Stimulated activated CD8-positive, alpha-beta memory T cell treated with anti-CD3 and anti-CD28 coated beads, Interleukin-2, amount 100 ng/mL, for 1 hour (primary cell): ENCODE measurements around the gene PPP1R7.

ENCODE experiments used
- DNase-seq, 2 donors: peaks; one replicate each; pipeline ENCODE4 v3.0.0-alpha.2; 2020; ENCODE audit warnings: low read depth in 2 of 2

PPP1R7 gene

GRCh38 chr2:241211276-241211675, 61.0 kb downstream of the PPP1R7 start:
- DNase-seq, result no peak

DNA sequence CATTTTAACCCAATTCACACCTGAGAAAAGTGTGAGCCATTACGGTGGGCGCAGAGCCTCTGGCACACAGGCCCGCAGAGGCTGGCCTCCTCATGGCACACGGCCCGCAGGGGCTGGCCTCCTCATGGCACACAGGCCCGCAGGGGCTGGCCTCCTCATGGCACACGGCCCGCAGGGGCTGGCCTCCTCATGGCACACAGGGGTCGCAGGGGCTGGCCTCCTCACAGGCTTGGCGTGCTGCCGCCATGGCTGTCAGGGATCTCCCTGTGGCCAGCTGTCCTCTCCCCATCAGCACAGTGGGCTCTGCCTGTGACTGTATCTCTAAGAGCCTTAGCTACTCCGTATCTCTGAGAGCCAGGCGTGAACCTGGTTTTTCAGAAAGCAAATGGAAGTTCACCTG, 62.8 kb downstream of the PPP1R7 start:
- DNase-seq, result no peak

DNA sequence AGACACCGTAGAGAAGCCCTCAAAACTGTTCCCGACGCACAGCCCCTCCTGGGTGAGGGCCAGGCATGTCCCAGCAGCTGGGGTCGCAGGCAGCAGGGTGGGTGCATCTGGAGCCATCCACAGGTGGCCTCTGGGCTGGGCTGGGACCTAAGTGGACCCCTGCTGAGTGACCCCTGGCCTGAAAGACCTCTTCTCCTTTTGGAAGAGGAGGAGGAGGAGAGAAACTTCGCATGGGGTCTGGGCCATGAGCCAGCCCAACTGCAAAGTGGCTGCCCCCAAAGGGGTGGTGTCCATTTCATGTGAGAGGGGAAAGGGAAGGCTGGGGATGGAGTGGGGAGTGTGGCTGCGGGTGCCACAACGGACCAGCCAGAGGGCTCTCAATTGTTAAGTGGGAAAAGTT, 63.3 kb downstream of the PPP1R7 start:
- DNase-seq, result no peak

DNA sequence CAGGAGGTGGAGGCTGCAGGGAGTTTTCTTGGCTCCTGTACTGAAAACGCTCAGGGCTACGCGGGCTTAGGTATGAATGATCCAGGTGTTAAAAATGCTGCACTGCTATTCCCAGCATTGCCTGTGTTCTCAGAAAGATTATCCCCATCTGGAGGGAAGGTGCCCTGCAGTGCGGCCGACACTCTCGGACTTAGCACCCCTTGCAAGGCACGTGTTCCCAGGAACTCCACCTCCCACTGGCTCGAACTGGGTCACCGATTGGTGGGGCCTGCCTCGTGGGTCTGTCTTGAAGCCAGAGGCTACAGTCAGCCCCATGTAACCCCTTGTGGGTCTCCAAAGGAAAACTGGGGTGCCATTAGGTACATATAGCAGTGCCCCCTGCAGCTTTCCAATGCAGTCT, 63.9 kb downstream of the PPP1R7 start:
- DNase-seq, result no peak

DNA sequence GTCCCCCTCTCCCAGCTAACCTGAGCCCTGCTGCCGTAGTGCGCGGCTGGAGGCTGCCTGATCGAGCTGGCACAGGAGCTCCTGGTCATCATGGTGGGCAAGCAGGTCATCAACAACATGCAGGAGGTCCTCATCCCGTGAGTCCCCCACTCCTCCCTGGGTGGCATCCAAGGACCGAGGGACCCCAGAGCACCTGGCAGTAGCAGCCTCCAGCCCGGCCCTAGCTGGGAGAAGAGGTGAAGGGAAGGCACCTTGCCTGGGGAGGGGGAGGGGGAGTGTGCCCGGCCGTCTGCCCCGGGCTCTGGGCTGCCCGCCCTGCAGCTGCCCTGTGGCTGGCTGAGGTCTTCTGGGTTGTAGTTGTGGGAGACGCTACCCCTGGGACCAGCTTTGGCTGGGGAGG, 64.5 kb downstream of the PPP1R7 start:
- DNase-seq, result no peak

GRCh38 chr2:241215421-241215820, 65.2 kb downstream of the PPP1R7 start:
- DNase-seq, result no peak

DNA sequence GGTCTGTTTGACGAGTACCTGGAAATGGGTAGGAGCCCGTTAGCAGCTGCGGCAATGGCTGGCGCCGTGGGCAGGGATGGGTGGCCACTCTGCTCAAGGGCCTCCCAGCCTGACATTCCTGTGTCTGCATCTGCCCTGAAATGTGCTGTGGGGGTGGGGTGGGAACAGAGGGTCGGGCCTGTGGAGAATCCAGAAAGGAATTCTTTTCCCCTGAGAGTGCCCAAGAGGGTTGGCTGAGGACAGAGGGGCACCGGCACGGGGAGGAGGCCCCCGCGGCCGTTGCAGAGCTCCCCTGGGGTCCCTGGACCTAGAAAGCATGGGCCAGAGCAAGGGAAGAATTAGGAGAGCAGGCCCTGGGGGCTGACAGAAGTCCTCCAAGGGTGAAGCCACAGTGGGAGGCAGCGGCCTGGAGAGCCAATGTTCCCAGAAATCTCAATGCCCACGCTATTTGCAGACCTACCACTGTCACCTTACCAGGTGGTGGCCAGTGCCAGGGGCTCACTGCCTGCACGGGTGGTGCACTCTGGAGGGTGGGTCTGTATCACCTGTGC, 66.0 kb downstream of the PPP1R7 start:
- no peak for DNase-seq

- DNase-seq, result no peak
Measured at GRCh38 chr2:241217320-241218031, 67.2 kb downstream of the PPP1R7 start.

- DNase-seq, result no peak
Measured at GRCh38 chr2:241218131-241219029, 68.1 kb downstream of the PPP1R7 start.

DNA sequence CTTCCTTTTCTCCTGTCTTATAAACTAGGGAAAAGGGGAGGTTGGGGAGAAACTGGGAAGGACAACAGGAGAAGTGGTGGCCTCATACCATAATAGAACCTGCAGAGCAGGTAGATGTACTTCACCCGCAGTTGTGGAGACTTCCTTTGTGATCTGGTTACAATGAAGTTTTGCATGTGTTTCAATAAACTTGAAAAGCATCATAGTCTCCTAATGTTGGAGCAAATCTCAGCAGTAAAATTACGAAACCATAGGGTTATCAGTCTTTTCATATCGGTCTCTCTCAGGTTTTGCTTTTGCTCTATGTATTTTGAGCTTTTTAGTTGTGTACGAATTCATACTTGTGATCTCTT, 68.7 kb downstream of the PPP1R7 start:
- DNase-seq, result no peak

DNA sequence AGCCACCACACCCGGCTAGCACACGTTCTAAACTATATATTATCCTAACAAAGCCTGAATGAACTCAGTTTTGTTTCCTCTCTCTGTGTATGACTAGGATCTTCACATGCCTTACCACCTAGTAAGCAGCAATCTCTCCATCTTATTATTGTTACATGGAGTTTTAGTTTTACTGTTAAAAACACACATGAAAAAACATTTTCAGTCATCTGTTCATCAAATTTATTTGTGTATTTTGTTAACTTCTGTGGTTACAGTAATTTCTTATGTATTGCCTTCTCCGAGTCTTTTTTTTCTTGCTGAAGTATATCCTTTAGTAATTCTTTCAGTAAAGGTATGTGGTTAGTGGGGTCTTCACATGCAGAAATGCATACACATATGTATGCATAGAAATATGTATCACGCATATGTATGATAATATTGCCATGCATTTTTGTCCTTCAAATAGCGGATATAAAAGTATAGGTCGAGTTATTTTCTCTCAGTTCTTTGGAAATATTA, 69.6 kb downstream of the PPP1R7 start:
- no peak for DNase-seq

- DNase-seq, result no peak
Measured at GRCh38 chr2:241223211-241224017, 73.1 kb downstream of the PPP1R7 start.

DNA sequence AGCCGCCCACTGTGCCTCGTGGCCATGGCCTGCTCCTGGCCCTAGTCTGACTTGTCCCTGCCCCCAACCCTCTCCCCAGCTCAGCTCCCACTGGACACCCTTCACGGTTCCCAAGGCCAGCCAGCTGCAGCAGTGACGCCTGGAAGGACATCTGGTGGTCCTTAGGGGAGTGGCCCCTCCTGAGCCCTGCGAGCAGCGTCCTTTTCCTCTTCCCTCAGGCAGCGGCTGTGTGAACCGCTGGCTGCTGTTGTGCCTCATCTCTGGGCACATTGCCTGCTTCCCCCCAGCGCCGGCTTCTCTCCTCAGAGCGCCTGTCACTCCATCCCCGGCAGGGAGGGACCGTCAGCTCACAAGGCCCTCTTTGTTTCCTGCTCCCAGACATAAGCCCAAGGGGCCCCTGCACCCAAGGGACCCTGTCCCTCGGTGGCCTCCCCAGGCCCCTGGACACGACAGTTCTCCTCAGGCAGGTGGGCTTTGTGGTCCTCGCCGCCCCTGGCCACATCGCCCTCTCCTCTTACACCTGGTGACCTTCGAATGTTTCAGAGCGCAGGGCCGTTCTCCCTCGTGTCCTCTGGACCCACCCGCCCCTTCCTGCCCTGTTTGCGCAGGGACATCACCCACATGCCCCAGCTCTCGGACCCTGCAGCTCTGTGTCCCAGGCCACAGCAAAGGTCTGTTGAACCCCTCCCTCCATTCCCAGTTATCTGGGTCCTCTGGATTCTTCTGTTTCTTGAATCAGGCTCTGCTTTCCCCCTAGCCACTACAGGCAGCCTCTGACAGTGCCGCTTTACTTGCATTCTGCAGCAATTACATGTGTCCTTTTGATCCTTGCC, 74.0 kb downstream of the PPP1R7 start:
- DNase-seq, result no peak

- DNase-seq, result no peak
Measured at GRCh38 chr2:241224851-241225438, 74.7 kb downstream of the PPP1R7 start.

GRCh38 chr2:241225545-241225944, 75.3 kb downstream of the PPP1R7 start:
- DNase-seq, result no peak

DNA sequence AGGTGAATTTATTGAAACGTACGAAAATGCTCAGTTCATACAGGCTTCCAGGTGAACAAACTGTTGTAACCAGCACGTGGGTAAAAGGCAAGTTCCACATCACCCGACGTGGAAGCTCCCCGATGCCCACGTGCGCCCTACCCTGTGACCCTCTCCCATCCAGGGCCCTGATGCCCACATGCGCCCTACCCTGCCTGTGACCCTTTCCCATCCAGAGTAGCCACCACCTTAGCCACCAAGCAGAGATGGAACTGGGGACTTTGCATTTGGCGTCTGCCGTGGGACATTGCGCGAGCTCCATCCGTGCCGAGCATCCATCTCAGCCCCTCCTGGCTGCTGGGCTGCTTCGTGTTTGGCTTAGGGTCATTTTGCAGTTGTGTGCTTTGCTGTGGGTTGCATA, 75.7 kb downstream of the PPP1R7 start:
- no peak for DNase-seq

DNA sequence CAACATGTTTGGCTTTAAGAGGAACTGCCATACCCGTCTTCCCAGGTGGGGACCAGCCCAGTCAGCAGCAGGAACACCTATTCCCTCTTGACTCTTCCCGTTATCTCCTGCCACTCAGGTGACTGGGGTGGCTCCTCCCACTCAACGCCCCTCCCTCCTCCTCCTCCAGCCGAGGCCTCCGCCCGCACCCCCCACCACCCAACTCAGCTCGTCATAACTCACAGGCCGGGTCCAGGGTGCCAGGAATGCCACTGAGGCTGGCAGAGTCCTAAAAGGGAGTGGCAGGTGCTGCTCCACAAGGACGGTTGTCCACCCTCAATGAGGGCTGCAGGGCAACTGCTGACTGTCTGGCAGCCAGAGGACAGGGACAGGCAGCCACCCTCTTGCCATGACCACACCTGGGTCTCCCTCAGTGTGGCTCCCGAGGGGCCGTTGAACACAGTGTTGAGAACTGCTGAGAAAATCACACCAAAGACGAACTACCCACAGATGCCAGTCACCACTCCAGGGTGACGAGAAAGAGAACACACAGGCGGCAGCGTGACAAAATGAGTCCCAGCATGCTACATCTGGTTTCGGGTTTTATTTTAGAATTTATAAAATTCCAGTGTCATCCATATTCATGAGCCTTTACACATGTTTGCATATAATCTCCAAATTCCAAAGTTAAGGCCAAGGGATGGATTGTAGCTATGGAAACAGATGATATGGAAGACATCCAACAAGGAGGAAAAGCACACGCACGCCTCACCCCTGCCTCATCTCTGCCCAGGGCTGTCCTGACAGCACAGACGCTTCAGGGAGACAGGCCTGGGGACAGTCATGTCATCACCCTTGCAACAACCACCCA, 76.7 kb downstream of the PPP1R7 start:
- no peak for DNase-seq

DNA sequence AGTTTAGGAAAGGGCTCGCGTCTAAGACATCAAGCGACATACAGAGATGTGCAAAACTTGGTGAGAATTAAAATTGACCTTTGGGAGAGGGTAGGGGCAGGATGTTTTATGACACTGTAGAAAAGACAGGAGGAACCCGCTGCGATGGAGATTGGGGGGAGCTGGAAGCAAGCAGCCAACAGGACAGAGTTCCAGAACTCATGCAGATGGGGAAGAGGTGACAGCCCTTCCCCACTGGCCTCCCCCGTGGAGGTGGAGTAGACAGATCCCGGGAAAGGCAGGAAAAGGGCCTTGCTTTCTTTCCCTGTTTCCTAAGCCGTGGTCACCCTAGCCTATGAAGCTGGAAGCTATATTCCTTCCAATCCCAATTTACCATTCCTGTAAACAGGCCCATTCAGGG, 77.3 kb downstream of the PPP1R7 start:
- DNase-seq, result no peak

GRCh38 chr2:241228081-241228859, 78.0 kb downstream of the PPP1R7 start:
- no peak for DNase-seq
